ENCODE results near the gene CAPN8. TPM values are rescaled to one million over a fixed set of nuclear protein-coding genes. Genes with fewer than 3 reads are reported as not detected.

CAPN8 gene
- total RNA-seq, 1 experiment from 2014 or later = 0.28 TPM

DNA sequence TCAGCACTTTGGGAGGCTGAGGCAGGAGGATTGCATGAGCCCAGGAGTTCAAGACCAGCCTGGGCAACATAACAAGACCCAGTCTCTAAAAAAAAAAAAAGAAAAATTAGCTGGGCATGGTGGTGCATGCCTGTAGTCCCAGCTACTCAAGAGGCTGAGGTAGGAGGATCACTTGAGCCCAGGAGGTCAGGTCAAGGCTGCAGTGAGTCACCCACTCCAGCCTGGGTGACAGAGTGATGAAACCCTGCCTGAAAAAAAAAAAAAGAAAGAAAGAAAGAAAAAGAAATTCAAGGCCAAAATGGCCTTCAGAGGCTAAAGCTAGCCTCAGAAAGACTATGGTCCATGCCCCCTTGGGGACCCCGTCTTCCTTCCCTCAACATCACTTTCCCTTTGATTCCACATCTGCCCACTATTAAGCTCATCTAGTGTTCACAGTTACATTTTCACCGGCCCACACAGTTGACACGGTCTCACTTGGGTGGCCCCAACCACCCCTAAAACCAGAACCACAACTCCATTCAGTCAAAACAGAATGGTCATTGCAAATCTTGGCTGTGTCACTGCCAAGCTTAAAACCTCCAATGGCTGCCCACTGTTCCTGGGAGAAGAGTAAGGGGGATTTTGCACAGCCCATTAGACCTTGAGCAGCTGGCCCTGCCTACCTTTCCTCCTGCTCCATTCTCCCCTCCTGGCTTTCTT lies 2.1 kb upstream of the CAPN8 start (continued):
- no peak for TF ChIP-seq CBFB (CRISPR knock-in tag; IDR thresholded peaks at IDR 0.05; ENCODE audit: low read depth)

- Mint-ChIP-seq H3K27ac (no peak overlapping the region), H3K4me1 (peaks cover 13% of the 10 kb centered on the region), H3K36me3 (no peaks in the 10 kb centered on the region), H3K4me3 (no peak overlapping the region), H3K9me3 (no peaks in the 10 kb centered on the region), H3K27me3 (ENCODE audit: low read depth) (no peaks in the 10 kb centered on the region; the same call in none of the 2 replicates)
- ChIA-PET POLR2A (no interaction called here), CTCF (interaction anchor here (1.2 to 1.7 kb wide), 2 partner anchors 11 to 108 kb away, joined by 3 to 5 read pairs; no protein-coding TSS in a partner anchor)
- ATAC-seq (no peak), DNase-seq (ENCODE audit: low spot score) (no peak)
- TF ChIP-seq CBFB (CRISPR knock-in tag; IDR thresholded peaks at IDR 0.05; ENCODE audit: low read depth) = no peak
- TF ChIP-seq TEAD4 (CRISPR knock-in tag; IDR thresholded peaks at IDR 0.05) = no peak
- TF ChIP-seq ESRRA (CRISPR knock-in tag; IDR thresholded peaks at IDR 0.05; ENCODE audit: borderline replicate concordance) = no peak
- TF ChIP-seq TCF7 (CRISPR knock-in tag; IDR thresholded peaks at IDR 0.05; ENCODE audit: low read depth) = no peak
- no peak for TF ChIP-seq E2F1 (CRISPR knock-in tag; IDR thresholded peaks at IDR 0.05)
- TF ChIP-seq ZBTB21 (CRISPR knock-in tag; IDR thresholded peaks at IDR 0.05; ENCODE audit: borderline replicate concordance) = no peak
- no peak for TF ChIP-seq STAT6 (CRISPR knock-in tag; conservative IDR thresholded peaks at IDR 0.05; ENCODE audit: low read depth)
Observed at GRCh38 chr1:223664106-223664505, 1.4 kb downstream of the CAPN8 start.

DNA sequence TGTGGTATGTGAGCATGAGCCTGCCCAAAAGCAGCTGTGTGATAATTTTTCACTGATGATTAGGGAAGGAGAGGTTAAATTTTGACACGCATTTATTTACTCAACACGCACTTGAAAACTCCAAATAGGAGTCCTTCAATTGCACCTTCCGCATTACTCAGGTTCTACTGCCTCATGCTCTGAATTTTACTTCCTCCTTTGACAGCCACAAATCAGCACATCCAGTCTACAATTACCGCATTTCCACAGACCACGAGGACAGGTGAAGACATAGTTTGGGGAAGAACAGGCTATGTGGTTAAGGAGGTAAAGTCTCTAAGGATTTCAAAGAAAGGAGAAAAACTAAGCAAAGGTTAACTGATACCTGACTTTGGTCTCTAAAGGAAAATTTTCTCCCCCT lies 2.6 kb downstream of the CAPN8 start:
- ChIA-PET CTCF (interaction anchor here (1.7 kb wide), 1 partner anchor 106 kb away, joined by 5 read pairs; no protein-coding TSS in a partner anchor), POLR2A (no interaction called here)
- Mint-ChIP-seq H3K36me3 (no peaks in the 10 kb centered on the region), H3K27me3 (ENCODE audit: low read depth) (no peaks in the 10 kb centered on the region; the same call in none of the 2 replicates), H3K9me3 (peaks cover 2% of the 10 kb centered on the region; the same call in 1 of the 2 replicates), H3K27ac (no peak overlapping the region), H3K4me1 (peaks cover 13% of the 10 kb centered on the region), H3K4me3 (no peak overlapping the region)
- DNase-seq (ENCODE audit: low spot score) (no peak), ATAC-seq (no peak)
- TF ChIP-seq, protein P1, sequence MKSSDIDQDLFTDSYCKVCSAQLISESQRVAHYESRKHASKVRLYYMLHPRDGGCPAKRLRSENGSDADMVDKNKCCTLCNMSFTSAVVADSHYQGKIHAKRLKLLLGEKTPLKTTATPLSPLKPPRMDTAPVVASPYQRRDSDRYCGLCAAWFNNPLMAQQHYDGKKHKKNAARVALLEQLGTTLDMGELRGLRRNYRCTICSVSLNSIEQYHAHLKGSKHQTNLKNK (CRISPR knock-in tag; IDR thresholded peaks at IDR 0.05) = no peak
- TF ChIP-seq USF2 (CRISPR knock-in tag; IDR thresholded peaks at IDR 0.05) (no peak), SP1 (CRISPR knock-in tag; conservative IDR thresholded peaks at IDR 0.05) (no peak), FOXJ3 (CRISPR knock-in tag; IDR thresholded peaks at IDR 0.05; ENCODE audit: borderline replicate concordance) (no peak), ZNF121 (CRISPR knock-in tag; IDR thresholded peaks at IDR 0.05) (no peak), SMAD3 (CRISPR knock-in tag; IDR thresholded peaks at IDR 0.05; ENCODE audit: borderline replicate concordance) (no peak)

DNA sequence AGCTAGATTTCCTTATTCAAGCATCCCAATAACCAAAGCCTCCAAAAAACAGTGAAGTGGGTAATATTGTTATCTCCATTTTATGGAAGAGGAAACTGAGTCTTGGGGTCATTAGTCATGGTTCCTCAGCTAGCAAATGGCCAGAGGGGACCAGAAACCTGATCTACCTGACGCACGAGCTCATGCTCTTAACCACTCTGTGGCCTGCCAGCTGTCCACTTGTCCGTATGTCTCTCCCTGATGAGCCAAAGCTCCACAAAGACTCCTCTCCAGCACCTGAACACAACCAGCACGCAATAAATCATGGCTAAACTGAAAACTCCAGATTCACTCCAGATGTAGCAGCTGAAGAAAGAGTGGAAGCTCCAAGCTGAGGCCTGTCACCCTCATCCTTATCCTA lies 5.8 kb downstream of the CAPN8 start:
- Mint-ChIP-seq H3K36me3 (no peaks in the 10 kb centered on the region), H3K9me3 (peaks cover 5% of the 10 kb centered on the region; the same call in 1 of the 2 replicates), H3K4me1 (peaks cover 13% of the 10 kb centered on the region), H3K27ac (no peak overlapping the region), H3K27me3 (ENCODE audit: low read depth) (no peaks in the 10 kb centered on the region; the same call in 1 of the 2 replicates), H3K4me3 (no peak overlapping the region)
- ChIA-PET POLR2A (no interaction called here), CTCF (interaction anchor here (0.9 to 3.3 kb wide), 3 partner anchors 11 to 103 kb away, joined by 4 to 11 read pairs (median 9); no protein-coding TSS in a partner anchor)
- DNase-seq (ENCODE audit: low spot score) = no peak
- ATAC-seq = no peak
- no peak for TF ChIP-seq JAZF1 (CRISPR knock-in tag; IDR thresholded peaks at IDR 0.05)
- TF ChIP-seq ZNF416 (CRISPR knock-in tag; IDR thresholded peaks at IDR 0.05) = no peak
- TF ChIP-seq OVOL2 (CRISPR knock-in tag; IDR thresholded peaks at IDR 0.05; ENCODE audit: borderline replicate concordance) = no peak
- no peak for TF ChIP-seq ZNF219 (CRISPR knock-in tag; IDR thresholded peaks at IDR 0.05; ENCODE audit: borderline replicate concordance)
- TF ChIP-seq ZNF512 (CRISPR knock-in tag; IDR thresholded peaks at IDR 0.05; ENCODE audit: borderline replicate concordance) = no peak
- TF ChIP-seq, protein P1 (CRISPR knock-in tag; IDR thresholded peaks at IDR 0.05) = no peak
- TF ChIP-seq ZSCAN18 (CRISPR knock-in tag; IDR thresholded peaks at IDR 0.05) = no peak
